BLaER1 (cell line): ENCODE results near the gene FBXW4.

Source experiments
- H3K27ac ChIP-seq: shearing (Covaris generic); formaldehyde crosslinking; 2 replicates; pipeline ENCODE4 v1.8.1; 2022
- H3K27me3 ChIP-seq: shearing (Covaris generic); formaldehyde crosslinking; 2 replicates; pipeline ENCODE4 v1.8.1; 2022
- H3K36me3 ChIP-seq: shearing (Covaris generic); formaldehyde crosslinking; 2 replicates; pipeline ENCODE4 v1.8.1; 2022
- H3K4me1 ChIP-seq: shearing (Covaris generic); formaldehyde crosslinking; 2 replicates; pipeline ENCODE4 v1.8.1; 2022
- H3K4me2 ChIP-seq: shearing (Covaris generic); formaldehyde crosslinking; 2 replicates; pipeline ENCODE4 v1.8.1; 2022
- H3K4me3 ChIP-seq: shearing (Covaris generic); formaldehyde crosslinking; 2 replicates; pipeline ENCODE4 v1.8.1; 2022
- H3K9ac ChIP-seq: shearing (Covaris generic); formaldehyde crosslinking; 2 replicates; pipeline ENCODE4 v1.8.1; 2022
- H3K9me3 ChIP-seq: shearing (Covaris generic); formaldehyde crosslinking; 2 replicates; pipeline ENCODE4 v1.8.1; 2022
- H4K20me1 ChIP-seq: shearing (Covaris generic); formaldehyde crosslinking; 2 replicates; pipeline ENCODE4 v1.8.1; 2022
- Cebpa-rat ChIP-seq: shearing (Covaris generic); IDR thresholded peaks from 2 replicates; pipeline ENCODE4 v1.8.1; 2022

The FBXW4 gene

DNA sequence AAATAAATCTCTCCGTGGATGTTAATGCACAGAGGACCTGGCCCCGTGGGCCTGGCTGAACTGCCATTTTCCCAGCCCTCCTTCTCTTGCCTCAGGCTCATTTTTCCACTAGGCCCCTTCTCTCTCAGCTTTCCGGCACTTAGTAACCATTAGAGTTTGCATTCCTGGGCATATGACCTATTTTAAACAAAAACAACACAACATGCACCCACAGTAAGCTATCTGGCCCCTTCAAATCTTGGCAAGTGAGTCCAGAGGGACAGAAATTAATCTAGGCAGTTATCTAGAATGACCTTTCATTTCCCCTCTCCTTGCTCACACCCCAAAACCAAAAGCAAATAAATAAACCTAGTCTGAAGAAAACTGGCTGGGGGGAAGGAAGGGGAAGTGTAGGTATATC lies 11.7 kb downstream of the FBXW4 start:
- peaks cover 90% of the 10 kb centered on the region for H4K20me1 ChIP-seq
- no peak overlapping the region for H3K4me3 ChIP-seq
- TF ChIP-seq Cebpa-rat = no peak
- H3K4me1 ChIP-seq = peaks cover 18% of the 10 kb centered on the region
- H3K9me3 ChIP-seq = no peaks in the 10 kb centered on the region
- H3K4me2 ChIP-seq = peak overlapping the region; percentile 52
- peaks cover 27% of the 10 kb centered on the region for H3K36me3 ChIP-seq
- no peaks in the 10 kb centered on the region for H3K27me3 ChIP-seq
- no peak overlapping the region for H3K27ac ChIP-seq
- no peak overlapping the region for H3K9ac ChIP-seq

DNA sequence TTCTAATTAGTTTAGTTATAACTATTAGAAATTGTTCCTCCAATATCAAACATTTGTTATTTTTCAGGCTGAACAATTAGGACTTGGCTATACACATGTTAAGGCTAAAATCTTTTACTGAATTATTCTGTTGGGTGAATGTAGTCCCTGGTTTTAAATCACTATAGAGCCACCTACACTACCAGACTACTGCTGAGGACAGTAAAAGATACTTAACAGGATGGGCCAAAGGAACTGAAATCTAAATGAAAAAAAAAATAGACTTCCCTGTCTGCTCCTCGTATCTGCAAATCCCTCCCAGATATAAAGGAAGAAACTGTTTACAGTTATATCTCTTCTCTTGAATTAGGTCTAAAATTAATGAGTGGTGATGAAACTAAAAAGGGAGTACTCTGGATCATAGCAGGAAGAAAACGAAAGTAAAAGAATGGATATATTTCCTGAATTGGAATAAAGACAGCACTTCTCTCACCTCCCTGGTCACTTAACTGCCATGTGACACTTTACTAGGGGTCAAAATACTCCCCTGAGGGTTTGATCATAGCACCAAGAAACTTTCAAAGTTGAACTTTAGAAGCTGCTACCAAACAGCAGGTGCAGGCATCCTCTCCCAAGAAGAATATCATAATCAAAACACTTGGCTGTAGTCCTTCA lies 12.7 kb downstream of the FBXW4 start:
- Histone ChIP-seq H3K4me3 (no peak overlapping the region), H3K27me3 (no peaks in the 10 kb centered on the region), H3K4me2 (peak overlapping the region; percentile 52), H3K27ac (no peak overlapping the region), H4K20me1 (peaks cover 85% of the 10 kb centered on the region), H3K9me3 (peaks cover 3% of the 10 kb centered on the region), H3K9ac (no peak overlapping the region), H3K36me3 (peaks cover 25% of the 10 kb centered on the region), H3K4me1 (peaks cover 18% of the 10 kb centered on the region)
- no peak for TF ChIP-seq Cebpa-rat

DNA sequence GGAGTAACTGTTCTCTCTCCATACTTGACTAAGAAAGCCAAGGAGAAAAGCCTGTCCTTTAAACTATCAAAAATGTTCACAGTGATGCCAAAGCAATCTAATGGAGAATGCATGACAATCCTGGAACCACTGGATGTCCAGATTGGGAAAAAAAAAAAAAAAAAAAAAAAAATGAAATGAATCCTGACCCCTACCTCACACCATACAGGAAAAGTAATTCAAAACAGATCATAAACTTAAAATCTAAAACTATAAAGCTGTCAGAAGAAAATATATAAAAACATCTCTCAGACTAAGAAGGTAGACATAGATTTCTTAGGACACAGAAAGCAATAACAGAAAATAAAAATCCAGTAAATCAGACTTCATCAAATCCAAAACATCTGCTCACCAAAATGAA lies 18.4 kb downstream of the FBXW4 start:
- Histone ChIP-seq H3K4me3 (no peak overlapping the region), H3K36me3 (peaks cover 64% of the 10 kb centered on the region), H3K27me3 (no peaks in the 10 kb centered on the region), H3K27ac (no peak overlapping the region), H3K9me3 (peaks cover 14% of the 10 kb centered on the region), H3K4me2 (no peak overlapping the region), H3K9ac (no peak overlapping the region), H4K20me1 (peaks cover 33% of the 10 kb centered on the region), H3K4me1 (no peaks in the 10 kb centered on the region)
- TF ChIP-seq Cebpa-rat = no peak

DNA sequence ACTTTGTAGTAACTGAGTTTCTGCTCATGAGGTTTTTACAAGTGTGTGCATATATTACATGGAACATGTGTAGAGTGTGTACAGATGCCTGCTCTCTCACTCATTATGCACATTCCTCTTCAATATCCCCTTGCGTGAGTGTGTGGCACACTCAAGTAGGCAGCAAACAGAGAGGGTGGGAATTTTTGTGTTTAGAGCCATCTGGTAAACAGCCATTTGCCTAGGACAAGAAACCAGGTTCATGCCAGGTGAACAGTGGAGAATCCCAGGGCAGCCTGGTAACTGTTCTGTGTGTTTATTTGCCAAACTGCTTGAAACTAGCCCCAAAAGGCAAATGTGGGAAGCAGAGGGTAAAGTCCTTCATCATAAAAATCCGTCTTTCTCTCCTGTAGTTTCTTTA lies 19.9 kb downstream of the FBXW4 start:
- no peaks in the 10 kb centered on the region for H3K27me3 ChIP-seq
- H3K4me2 ChIP-seq = no peak overlapping the region
- no peaks in the 10 kb centered on the region for H3K4me1 ChIP-seq
- H3K36me3 ChIP-seq = peaks cover 78% of the 10 kb centered on the region
- H3K9me3 ChIP-seq = peaks cover 14% of the 10 kb centered on the region
- H3K4me3 ChIP-seq = no peak overlapping the region
- no peak overlapping the region for H3K27ac ChIP-seq
- no peak for TF ChIP-seq Cebpa-rat
- no peak overlapping the region for H3K9ac ChIP-seq
- H4K20me1 ChIP-seq = peaks cover 30% of the 10 kb centered on the region

GRCh38 chr10:101672536-101672935 lies 22.4 kb downstream of the FBXW4 start:
- Histone ChIP-seq H3K27ac (no peak overlapping the region), H3K4me1 (no peaks in the 10 kb centered on the region), H3K9ac (no peak overlapping the region), H3K9me3 (peaks cover 13% of the 10 kb centered on the region), H3K27me3 (no peaks in the 10 kb centered on the region), H4K20me1 (peaks cover 8% of the 10 kb centered on the region; the same call in 1 of the 2 replicates), H3K4me2 (no peak overlapping the region), H3K4me3 (no peak overlapping the region), H3K36me3 (peaks cover 97% of the 10 kb centered on the region)
- no peak for TF ChIP-seq Cebpa-rat

DNA sequence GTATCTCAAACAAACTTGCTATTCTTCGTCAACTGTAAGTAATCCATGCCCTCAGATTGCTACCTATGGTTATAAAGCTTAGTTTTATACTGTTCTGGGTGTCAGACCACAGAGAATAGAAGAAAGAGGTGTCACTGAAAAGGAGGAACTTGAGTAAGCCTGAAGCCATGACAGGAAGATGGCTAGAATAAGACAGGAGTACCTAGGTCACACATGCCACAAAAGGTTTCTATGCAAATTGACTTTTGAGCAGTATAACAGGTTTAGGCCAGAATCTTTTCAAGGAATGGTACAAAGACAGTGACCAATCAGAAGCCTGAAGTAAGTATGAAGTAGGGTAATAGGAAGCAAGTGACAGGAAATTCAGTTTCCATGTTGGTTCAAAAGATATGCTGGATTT lies 23.5 kb downstream of the FBXW4 start:
- H4K20me1 ChIP-seq = peaks cover 8% of the 10 kb centered on the region; the same call in 1 of the 2 replicates
- H3K4me3 ChIP-seq = no peak overlapping the region
- H3K27ac ChIP-seq = no peak overlapping the region
- peaks cover 97% of the 10 kb centered on the region for H3K36me3 ChIP-seq
- H3K4me1 ChIP-seq = no peaks in the 10 kb centered on the region
- H3K9ac ChIP-seq = no peak overlapping the region
- peaks cover 2% of the 10 kb centered on the region for H3K9me3 ChIP-seq
- no peaks in the 10 kb centered on the region for H3K27me3 ChIP-seq
- TF ChIP-seq Cebpa-rat = no peak
- H3K4me2 ChIP-seq = no peak overlapping the region

- Histone ChIP-seq H3K9me3 (no peaks in the 10 kb centered on the region), H3K4me2 (no peak overlapping the region), H3K4me1 (no peaks in the 10 kb centered on the region), H3K9ac (no peak overlapping the region), H4K20me1 (peaks cover 8% of the 10 kb centered on the region; the same call in 1 of the 2 replicates), H3K36me3 (peaks cover 99% of the 10 kb centered on the region), H3K4me3 (no peak overlapping the region), H3K27ac (no peak overlapping the region), H3K27me3 (no peaks in the 10 kb centered on the region)
- TF ChIP-seq Cebpa-rat = no peak
These were observed 24.3 kb downstream of the FBXW4 start for GRCh38 chr10:101670635-101671034.

DNA sequence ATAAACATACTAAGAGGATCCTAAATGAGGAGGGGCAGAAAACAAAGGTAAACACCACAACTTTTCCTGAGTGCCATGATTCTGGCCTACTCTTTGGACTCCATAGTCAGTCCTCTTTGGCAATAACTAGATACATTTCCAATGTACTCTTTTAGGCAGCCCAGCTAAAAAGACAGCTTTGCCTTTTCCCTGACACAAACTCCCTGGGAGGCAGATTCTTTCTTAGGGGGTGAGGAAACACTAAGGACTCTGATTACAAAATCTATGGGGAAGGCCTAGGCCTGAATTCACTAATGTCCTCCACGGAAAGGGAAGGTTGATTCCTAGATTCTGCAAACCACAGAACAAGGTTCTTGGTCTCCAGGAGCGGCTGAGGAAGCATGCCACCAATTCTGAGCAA lies 25.8 kb downstream of the FBXW4 start:
- Histone ChIP-seq H3K9ac (no peak overlapping the region), H3K4me3 (no peak overlapping the region), H4K20me1 (peaks cover 22% of the 10 kb centered on the region), H3K27me3 (no peaks in the 10 kb centered on the region), H3K36me3 (peaks cover 99% of the 10 kb centered on the region), H3K4me2 (no peak overlapping the region), H3K4me1 (no peaks in the 10 kb centered on the region), H3K27ac (no peak overlapping the region), H3K9me3 (no peaks in the 10 kb centered on the region)
- TF ChIP-seq Cebpa-rat = no peak

GRCh38 chr10:101668566-101668965 lies 26.4 kb downstream of the FBXW4 start:
- Histone ChIP-seq H3K9me3 (no peaks in the 10 kb centered on the region), H3K36me3 (peaks cover 99% of the 10 kb centered on the region), H3K4me2 (no peak overlapping the region), H3K9ac (no peak overlapping the region), H3K27ac (no peak overlapping the region), H3K27me3 (no peaks in the 10 kb centered on the region), H3K4me1 (no peaks in the 10 kb centered on the region), H3K4me3 (no peak overlapping the region), H4K20me1 (peaks cover 28% of the 10 kb centered on the region)
- TF ChIP-seq Cebpa-rat = no peak

- Histone ChIP-seq H3K27ac (no peak overlapping the region), H3K9me3 (no peaks in the 10 kb centered on the region), H3K4me2 (no peak overlapping the region), H3K4me3 (no peak overlapping the region), H3K27me3 (no peaks in the 10 kb centered on the region), H4K20me1 (peaks cover 53% of the 10 kb centered on the region), H3K9ac (no peak overlapping the region), H3K36me3 (peaks cover 99% of the 10 kb centered on the region), H3K4me1 (no peaks in the 10 kb centered on the region)
- TF ChIP-seq Cebpa-rat = no peak
These were observed 28.9 kb downstream of the FBXW4 start for GRCh38 chr10:101666083-101666482.

- H4K20me1 ChIP-seq = peaks cover 53% of the 10 kb centered on the region
- no peak overlapping the region for H3K4me3 ChIP-seq
- no peaks in the 10 kb centered on the region for H3K4me1 ChIP-seq
- H3K4me2 ChIP-seq = no peak overlapping the region
- H3K27ac ChIP-seq = no peak overlapping the region
- TF ChIP-seq Cebpa-rat = no peak
- no peaks in the 10 kb centered on the region for H3K9me3 ChIP-seq
- H3K9ac ChIP-seq = no peak overlapping the region
- no peaks in the 10 kb centered on the region for H3K27me3 ChIP-seq
- H3K36me3 ChIP-seq = peaks cover 99% of the 10 kb centered on the region
These were observed 31.9 kb downstream of the FBXW4 start for GRCh38 chr10:101663097-101663496.
